K562 (cell line): ENCODE data around the gene TMEM88. TPM values are rescaled to one million over a fixed set of nuclear protein-coding genes. Genes with fewer than 3 reads are reported as not detected.

ENCODE experiments used
- ATAC-seq: fragments of 200-7000 bp; cut with Tn5 transposase; 3 replicates; pipeline ENCODE4 v1.9.1; 2020; ENCODE audit warnings: moderate library complexity
- BruUV-seq: library from RNA; stranded (reverse); fragments of 400-500 nt; replicated peaks from 2 replicates; lab custom pipeline; 2021; lab: Mats Ljungman, UMichigan
- CTCF ChIA-PET: fragments of 300-600 bp; formaldehyde crosslinking; extraction: SDS; loops from one replicate; lab custom pipeline; 2021; ENCODE audit warnings: low intra/inter-chr PET ratio; lab: Yijun Ruan, JAX
- POLR2A ChIA-PET: fragments of 300-600, 350-650 bp; sonication (Branson Sonifier 250); formaldehyde crosslinking; extraction: SDS; loops from one replicate; lab custom pipeline; 2021; ENCODE audit warnings: antibody characterized with exemption, inconsistent platforms; lab: Yijun Ruan, JAX
- DNase-seq, 4 experiments: peaks; one replicate each; pipeline versions ENCODE4 v3.0.0 to v3.0.0-alpha.2; 2011 to 2018; ENCODE audit warnings: low spot score in 3 of 4, mixed read lengths in 3 of 4; ENCODE audit errors: extremely low read depth in 1 of 4
- FAIRE-seq: peaks from 2 replicates; lab custom pipeline; 2011; peaks lifted over from hg19 to GRCh38; lab: Jason Lieb, UNC
- H2AFZ ChIP-seq: 2 replicates; pipeline ENCODE4 v1.6.0; 2011; ENCODE audit warnings: low read depth, low read length, control low read depth, inconsistent platforms
- H3K27ac ChIP-seq: fragments of 200-600 bp; 3 replicates; pipeline ENCODE4 v1.8.0; 2011; ENCODE audit warnings: low read depth, mild to moderate bottlenecking, control low read depth, inconsistent platforms, low read length, moderate library complexity, mixed read lengths; ENCODE audit errors: extremely low read depth
- H3K27me3 ChIP-seq, 2 experiments: fragments of 300-600 bp in 1 of 2; 2 replicates in 1 of 2; 3 replicates in 1 of 2; pipeline versions ENCODE4 v1.6.0 to v1.8.0; 2011; ENCODE audit warnings: inconsistent platforms in 2 of 2, low read length in 2 of 2, mild to moderate bottlenecking in 1 of 2, mixed read lengths in 1 of 2, moderate library complexity in 1 of 2; ENCODE audit not compliant: control insufficient read depth in 2 of 2, insufficient read depth in 2 of 2
- H3K36me3 ChIP-seq: fragments of 300-600 bp; 3 replicates; pipeline ENCODE4 v1.8.0; 2011; ENCODE audit warnings: mild to moderate bottlenecking, low read length, inconsistent platforms; ENCODE audit not compliant: control insufficient read depth, insufficient read depth
- H3K4me1 ChIP-seq, 2 experiments: fragments of 200-600 bp in 1 of 2; replicated peaks in 1 of 2; 2 replicates in 1 of 2; 3 replicates in 1 of 2; pipeline versions ENCODE4 v1.5.1 to v1.8.0; 2011; ENCODE audit warnings: inconsistent platforms in 2 of 2, low read length in 2 of 2, mild to moderate bottlenecking in 1 of 2, mixed read lengths in 1 of 2, moderate library complexity in 1 of 2; ENCODE audit not compliant: control insufficient read depth in 2 of 2, insufficient read depth in 2 of 2
- H3K4me2 ChIP-seq: 2 replicates; pipeline ENCODE4 v1.6.1; 2011; ENCODE audit warnings: low read length, control low read depth, inconsistent platforms, mixed read lengths; ENCODE audit not compliant: insufficient read depth
- H3K4me3 ChIP-seq: fragments of 200-600 bp; sonication (generic), shearing (Covaris generic); 2 replicates; pipeline ENCODE4 v1.5.1; 2016; ENCODE audit warnings: control low read depth, inconsistent platforms
- H3K79me2 ChIP-seq: fragments of 200-600 bp; 3 replicates; pipeline ENCODE4 v1.8.0; 2011; ENCODE audit warnings: low read length, inconsistent platforms; ENCODE audit not compliant: control insufficient read depth, insufficient read depth
- H3K9ac ChIP-seq, 2 experiments: 2 replicates each; pipeline versions ENCODE4 v1.6.0 to v1.6.1; 2011; ENCODE audit warnings: low read depth in 2 of 2, low read length in 2 of 2, control low read depth in 1 of 2, inconsistent platforms in 1 of 2, mild to moderate bottlenecking in 1 of 2, mixed read lengths in 1 of 2; ENCODE audit not compliant: insufficient read depth in 1 of 2
- H3K9me1 ChIP-seq: one replicate; pipeline ENCODE4 v1.6.0; 2011; ENCODE audit warnings: inconsistent platforms, mild to moderate bottlenecking, low read length, moderate library complexity; ENCODE audit not compliant: control insufficient read depth, insufficient read depth
- H3K9me3 ChIP-seq: replicated peaks from 2 replicates; pipeline ENCODE4 v1.5.1; 2011; ENCODE audit warnings: low read depth, low read length, inconsistent platforms; ENCODE audit not compliant: control insufficient read depth, insufficient read depth
- H4K20me1 ChIP-seq: replicated peaks from 2 replicates; pipeline ENCODE4 v1.6.1; 2011; ENCODE audit warnings: low read length, inconsistent platforms, mixed read lengths; ENCODE audit not compliant: control insufficient read depth, insufficient read depth
- ARID2 ChIP-seq: fragments of 450-650 bp; IDR thresholded peaks from 2 replicates; pipeline ENCODE4 v1.6.1; 2017; ENCODE audit warnings: antibody characterized with exemption, mild to moderate bottlenecking
- CBX1 ChIP-seq: sonication (generic); IDR thresholded peaks from 2 replicates; pipeline ENCODE4 v1.6.1; 2016; ENCODE audit warnings: antibody characterized with exemption, low read depth, mild to moderate bottlenecking
- CC2D1A ChIP-seq: fragments of 450-650 bp; IDR thresholded peaks from 2 replicates; pipeline ENCODE4 v1.6.1; 2017; ENCODE audit warnings: mild to moderate bottlenecking
- CHD1 ChIP-seq: fragments of 200-600 bp; sonication (generic); IDR thresholded peaks from one replicate; pipeline ENCODE4 v1.6.1; 2012; ENCODE audit warnings: mild to moderate bottlenecking, moderate library complexity, low read length, inconsistent platforms
- EWSR1 ChIP-seq: fragments of 450-650 bp; IDR thresholded peaks from 2 replicates; pipeline ENCODE4 v1.6.1; 2018; ENCODE audit warnings: borderline replicate concordance, mild to moderate bottlenecking, low read depth, moderate library complexity; ENCODE audit not compliant: partially characterized antibody
- HMG20A ChIP-seq: fragments of 450-650 bp; formaldehyde crosslinking; conservative IDR thresholded peaks from 2 replicates; pipeline ENCODE4 v1.4.0; 2020; ENCODE audit warnings: mild to moderate bottlenecking, mixed read lengths
- KLF1 ChIP-seq: fragments of 450-650 bp; IDR thresholded peaks from 2 replicates; pipeline ENCODE4 v1.6.1; 2016; ENCODE audit warnings: missing genetic modification characterization, missing compliant biosample characterization
- RAD21 ChIP-seq, 2 experiments: fragments of 250-450 bp in 1 of 2; fragments of 450-650 bp in 1 of 2; sonication (Bioruptor Pico) in 1 of 2; formaldehyde crosslinking in 1 of 2; IDR thresholded peaks in 1 of 2; conservative IDR thresholded peaks in 1 of 2; 2 replicates each; pipeline versions ENCODE4 v1.4.0 to v1.8.0; 2020 to 2022; ENCODE audit warnings: mild to moderate bottlenecking in 2 of 2, moderate library complexity in 1 of 2
- RHOXF2B ChIP-seq: fragments of 250-450 bp; sonication (Bioruptor Pico); conservative IDR thresholded peaks from 2 replicates; pipeline ENCODE4 v1.5.1; 2021
- SMC3 ChIP-seq: conservative IDR thresholded peaks from 2 replicates; pipeline ENCODE4 v1.6.1; 2011; ENCODE audit warnings: low read depth, low read length, improper control_type of control experiment; ENCODE audit not compliant: insufficient read depth
- ZBTB1 ChIP-seq: sonication (generic); formaldehyde crosslinking; IDR thresholded peaks from 2 replicates; pipeline ENCODE4 v1.8.1; 2023; ENCODE audit warnings: missing genetic modification reagents, low read depth, mild to moderate bottlenecking, borderline replicate concordance
- ZBTB7A ChIP-seq: IDR thresholded peaks from 2 replicates; pipeline ENCODE4 v1.6.1; 2011; ENCODE audit warnings: low read depth, mild to moderate bottlenecking, low read length, moderate library complexity, borderline replicate concordance; ENCODE audit not compliant: control insufficient read depth
- ZNF124 ChIP-seq: sonication (generic); formaldehyde crosslinking; IDR thresholded peaks from 2 replicates; pipeline ENCODE4 v1.8.1; 2022; ENCODE audit warnings: missing genetic modification reagents
- WGBS: fragments of 100-300 bp; shearing (Covaris generic); methylation state at CpG from one replicate; pipeline ENCODE4 v1.1.6; 2016; ENCODE audit warnings: low coverage, mixed read lengths; ENCODE audit not compliant: insufficient coverage; ENCODE audit errors: missing lambda C conversion rate; 5-methylcytosine and 5-hydroxymethylcytosine counted together
- in situ Hi-C: fragments of 300-500 bp; cut with MboI; formaldehyde crosslinking; loops from 4 replicates; pipeline ENCODE4 v1.15.0; 2018; ENCODE audit warnings: inconsistent platforms, mixed read lengths
- intact Hi-C: fragments of 100-400 bp; cut with micrococcal nuclease; formaldehyde crosslinking; loops from 2 replicates; pipeline ENCODE4 v1.14.2; 2022
- polyA plus RNA-seq, 8 experiments: library from polyadenylated mRNA; depleted of rRNA in 4 of 8; stranded (reverse) in 5 of 8; unstranded in 3 of 8; fragments of >200 nt; fragmentation: Nextera tagmentation in 2 of 8; fragmentation: Illumina TruSeq in 1 of 8; extraction: Ambion mirVana in 2 of 8; extraction: Trizol in 1 of 8; gene quantifications; 2 replicates each; pipeline versions ENCODE4 v1.2.1 to v1.2.3, GENCODE V29; 2011 to 2014; ENCODE audit warnings: inconsistent platforms in 1 of 8, missing spikeins in 1 of 8
- total RNA-seq, 7 experiments: library from RNA; depleted of rRNA in 6 of 7; stranded (reverse); fragments of >200 nt in 6 of 7; fragmentation: Illumina TruSeq in 2 of 7; extraction: Trizol in 2 of 7; gene quantifications; 2 replicates each; pipeline versions ENCODE4 v1.2.1 to v1.2.3, GENCODE V29; 2011 to 2021; ENCODE audit warnings: low replicate concordance in 1 of 7
- TF ChIP-seq, protein P1 (sequence below), 3 experiments: IDR thresholded peaks in 2 of 3; conservative IDR thresholded peaks in 1 of 3; 2 replicates each; pipeline ENCODE4 v1.5.1; 2011 to 2012; ENCODE audit warnings: low read length in 3 of 3, mild to moderate bottlenecking in 3 of 3, control low read depth in 2 of 3, improper control_type of control experiment in 1 of 3, inconsistent platforms in 1 of 3, low read depth in 1 of 3, mixed read lengths in 1 of 3, moderate library complexity in 1 of 3; ENCODE audit not compliant: insufficient read depth in 2 of 3
- TF ChIP-seq, protein P2 (sequence below): fragments of 450-650 bp; IDR thresholded peaks from 2 replicates; pipeline ENCODE4 v1.6.1; 2016; ENCODE audit warnings: antibody characterized with exemption
- TF ChIP-seq, protein P3 (sequence below): fragments of 250-450 bp; sonication (Bioruptor Pico); IDR thresholded peaks from 2 replicates; pipeline ENCODE4 v1.9.0; 2021; ENCODE audit warnings: mild to moderate bottlenecking, inconsistent platforms

Gene TMEM88
- total and polyA plus RNA-seq, 9 of the 15 experiments (the other 6 are each of a cell fraction or from before 2014, with no cell fraction given): 0.10 to 1.4 (median 0.36) TPM; not detected in 3

DNA sequence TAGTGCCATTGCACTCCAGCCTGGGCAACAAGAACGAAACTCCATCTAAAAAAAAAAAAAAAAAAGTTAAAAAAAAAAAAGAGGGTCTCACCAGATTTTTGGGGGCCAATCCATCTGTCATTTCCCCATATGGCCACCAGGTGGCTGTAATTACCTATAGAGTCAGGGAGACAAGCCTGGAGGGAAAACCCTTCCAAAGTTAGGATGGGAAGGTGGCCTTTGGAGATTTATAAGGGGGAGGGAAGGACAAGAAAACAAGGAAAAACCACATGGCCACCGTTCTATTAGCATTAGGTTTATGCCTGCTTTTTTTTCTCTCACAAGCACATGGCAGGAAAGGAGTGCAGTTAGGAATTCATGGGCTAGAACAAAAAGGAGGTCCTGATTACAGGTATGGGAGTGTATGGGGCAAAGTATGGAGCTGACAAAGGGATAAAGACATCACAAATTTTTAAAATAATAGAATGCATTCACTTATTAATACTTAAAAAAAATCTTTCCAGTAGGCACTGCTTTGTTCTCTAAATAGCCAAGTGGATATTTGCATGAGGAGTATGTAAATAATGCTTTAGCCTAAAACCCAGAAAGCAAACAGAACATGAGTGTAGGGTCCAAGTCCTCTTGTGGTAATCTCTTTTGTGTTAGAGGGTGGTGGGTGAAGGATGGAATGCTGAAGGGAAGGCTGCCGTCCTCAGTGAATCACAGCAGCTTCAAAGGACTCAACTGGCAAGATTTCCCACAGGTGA lies 8.0 kb downstream of the TMEM88 start:
- intact Hi-C loops (loop anchor here (1.0 kb wide), 2 partner anchors 34 to 125 kb away; no protein-coding TSS in a partner anchor), in situ Hi-C loops (no loop called here)
- ChIA-PET POLR2A (no interaction called here), CTCF (interaction anchor here (0.6 to 1.9 kb wide), 6 partner anchors 16 to 127 kb away, joined by 3 to 38 read pairs (median 6); no protein-coding TSS in a partner anchor)
- Histone ChIP-seq H3K27me3 (no peaks in the 10 kb centered on the region), H3K9ac (no peak overlapping the region), H3K4me2 (no peak overlapping the region), H3K27ac (no peak overlapping the region), H3K9me1 (no peaks in the 10 kb centered on the region), H3K79me2 (peaks cover 6% of the 10 kb centered on the region), H2AFZ (no peak overlapping the region), H3K9me3 (no peaks in the 10 kb centered on the region), H3K4me1 (peaks cover 6 to 10% of the 10 kb centered on the region in 2 experiments; a peak in 4 of 5 replicates), H3K36me3 (peaks cover 29% of the 10 kb centered on the region; the same call in 2 of the 3 replicates), H4K20me1 (no peaks in the 10 kb centered on the region), H3K4me3 (no peak overlapping the region)
- BruUV-seq: no TSS peak
- peak; percentile 30 to 48 (median 41) for DNase-seq
- ATAC-seq: no peak
- FAIRE-seq: peak; percentile 56
- WGBS: 46% methylated on average over 2 of the region's 3 CpGs
- TF ChIP-seq CC2D1A (0 out of 2 replicates have a peak, but pooled peaks have one; percentile 37), SMC3 (peak; percentile 46), EWSR1 (no peak), ZNF124 (CRISPR knock-in tag) (no peak), CBX1 (no peak), KLF1 (tag) (no peak), CHD1 (no peak), RAD21 (CRISPR knock-in tag; conservative IDR thresholded peaks at IDR 0.05 in 1 of 2, IDR thresholded peaks at IDR 0.05 in 1 of 2) (peak; percentile 55 to 69), HMG20A (CRISPR knock-in tag) (no peak), ZBTB7A (peak; percentile 42; the same call in 1 of the 2 replicates), ZBTB1 (CRISPR knock-in tag) (no peak), ARID2 (0 out of 2 replicates have a peak, but pooled peaks have one; percentile 31), RHOXF2B (CRISPR knock-in tag) (no peak)
- TF ChIP-seq, protein P1, sequence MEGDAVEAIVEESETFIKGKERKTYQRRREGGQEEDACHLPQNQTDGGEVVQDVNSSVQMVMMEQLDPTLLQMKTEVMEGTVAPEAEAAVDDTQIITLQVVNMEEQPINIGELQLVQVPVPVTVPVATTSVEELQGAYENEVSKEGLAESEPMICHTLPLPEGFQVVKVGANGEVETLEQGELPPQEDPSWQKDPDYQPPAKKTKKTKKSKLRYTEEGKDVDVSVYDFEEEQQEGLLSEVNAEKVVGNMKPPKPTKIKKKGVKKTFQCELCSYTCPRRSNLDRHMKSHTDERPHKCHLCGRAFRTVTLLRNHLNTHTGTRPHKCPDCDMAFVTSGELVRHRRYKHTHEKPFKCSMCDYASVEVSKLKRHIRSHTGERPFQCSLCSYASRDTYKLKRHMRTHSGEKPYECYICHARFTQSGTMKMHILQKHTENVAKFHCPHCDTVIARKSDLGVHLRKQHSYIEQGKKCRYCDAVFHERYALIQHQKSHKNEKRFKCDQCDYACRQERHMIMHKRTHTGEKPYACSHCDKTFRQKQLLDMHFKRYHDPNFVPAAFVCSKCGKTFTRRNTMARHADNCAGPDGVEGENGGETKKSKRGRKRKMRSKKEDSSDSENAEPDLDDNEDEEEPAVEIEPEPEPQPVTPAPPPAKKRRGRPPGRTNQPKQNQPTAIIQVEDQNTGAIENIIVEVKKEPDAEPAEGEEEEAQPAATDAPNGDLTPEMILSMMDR (IDR thresholded peaks at IDR 0.05 in 2 of 3, conservative IDR thresholded peaks at IDR 0.05 in 1 of 3; ENCODE audit: insufficient read depth in 2 of 3, low read depth in 1 of 3, low read length in 3 of 3): peak; percentile 53 to 69 (median 60)
- TF ChIP-seq, protein P2, sequence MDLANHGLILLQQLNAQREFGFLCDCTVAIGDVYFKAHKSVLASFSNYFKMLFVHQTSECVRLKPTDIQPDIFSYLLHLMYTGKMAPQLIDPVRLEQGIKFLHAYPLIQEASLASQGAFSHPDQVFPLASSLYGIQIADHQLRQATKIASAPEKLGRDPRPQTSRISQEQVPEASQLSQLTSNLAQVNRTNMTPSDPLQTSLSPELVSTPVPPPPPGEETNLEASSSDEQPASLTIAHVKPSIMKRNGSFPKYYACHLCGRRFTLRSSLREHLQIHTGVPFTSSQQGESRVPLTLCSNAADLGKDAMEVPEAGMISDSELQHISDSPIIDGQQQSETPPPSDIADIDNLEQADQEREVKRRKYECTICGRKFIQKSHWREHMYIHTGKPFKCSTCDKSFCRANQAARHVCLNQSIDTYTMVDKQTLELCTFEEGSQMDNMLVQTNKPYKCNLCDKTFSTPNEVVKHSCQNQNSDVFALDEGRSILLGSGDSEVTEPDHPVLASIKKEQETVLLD: no peak
- TF ChIP-seq, protein P3, sequence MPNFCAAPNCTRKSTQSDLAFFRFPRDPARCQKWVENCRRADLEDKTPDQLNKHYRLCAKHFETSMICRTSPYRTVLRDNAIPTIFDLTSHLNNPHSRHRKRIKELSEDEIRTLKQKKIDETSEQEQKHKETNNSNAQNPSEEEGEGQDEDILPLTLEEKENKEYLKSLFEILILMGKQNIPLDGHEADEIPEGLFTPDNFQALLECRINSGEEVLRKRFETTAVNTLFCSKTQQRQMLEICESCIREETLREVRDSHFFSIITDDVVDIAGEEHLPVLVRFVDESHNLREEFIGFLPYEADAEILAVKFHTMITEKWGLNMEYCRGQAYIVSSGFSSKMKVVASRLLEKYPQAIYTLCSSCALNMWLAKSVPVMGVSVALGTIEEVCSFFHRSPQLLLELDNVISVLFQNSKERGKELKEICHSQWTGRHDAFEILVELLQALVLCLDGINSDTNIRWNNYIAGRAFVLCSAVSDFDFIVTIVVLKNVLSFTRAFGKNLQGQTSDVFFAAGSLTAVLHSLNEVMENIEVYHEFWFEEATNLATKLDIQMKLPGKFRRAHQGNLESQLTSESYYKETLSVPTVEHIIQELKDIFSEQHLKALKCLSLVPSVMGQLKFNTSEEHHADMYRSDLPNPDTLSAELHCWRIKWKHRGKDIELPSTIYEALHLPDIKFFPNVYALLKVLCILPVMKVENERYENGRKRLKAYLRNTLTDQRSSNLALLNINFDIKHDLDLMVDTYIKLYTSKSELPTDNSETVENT: no peak
